ENCODE measurements around the gene PML.

The PML gene

GRCh38 chr15:73972984-73973682, 21.4 kb upstream of the PML start (continued):
- no peak for TF ChIP-seq ZBTB11 (tag by site-specific recombination; conservative IDR thresholded peaks at IDR 0.05; ENCODE audit: low read depth)
- TF ChIP-seq ZNF146 (tag by site-specific recombination; IDR thresholded peaks at IDR 0.05), result no peak
- TF ChIP-seq ZNF169 (tag by site-specific recombination; IDR thresholded peaks at IDR 0.05), result no peak
- TF ChIP-seq KLF7 (tag by site-specific recombination; IDR thresholded peaks at IDR 0.05; ENCODE audit: borderline replicate concordance), result no peak
- no peak for TF ChIP-seq ZNF776 (tag by site-specific recombination; IDR thresholded peaks at IDR 0.05; ENCODE audit: borderline replicate concordance)
- no peak for TF ChIP-seq ZFP37 (tag by site-specific recombination; IDR thresholded peaks at IDR 0.05)
- no peak for TF ChIP-seq ZSCAN5A (tag by site-specific recombination; IDR thresholded peaks at IDR 0.05)
- no peak for TF ChIP-seq ZNF175 (tag by site-specific recombination; IDR thresholded peaks at IDR 0.05)
- TF ChIP-seq ZNF513 (tag by site-specific recombination; IDR thresholded peaks at IDR 0.05), result no peak
- TF ChIP-seq ZNF792 (tag by site-specific recombination; IDR thresholded peaks at IDR 0.05), result no peak
- TF ChIP-seq ZNF555 (tag by site-specific recombination; conservative IDR thresholded peaks at IDR 0.05), result no peak
- no peak for TF ChIP-seq OSR2 (tag by site-specific recombination; IDR thresholded peaks at IDR 0.05)
- no peak for TF ChIP-seq ZNF354C (tag by site-specific recombination; IDR thresholded peaks at IDR 0.05; ENCODE audit: borderline replicate concordance, low read depth)
- no peak for TF ChIP-seq ZNF2 (tag by site-specific recombination; IDR thresholded peaks at IDR 0.05)
- TF ChIP-seq MYNN (tag by site-specific recombination; IDR thresholded peaks at IDR 0.05; ENCODE audit: borderline replicate concordance), result no peak
- no peak for TF ChIP-seq BCL11B (tag by site-specific recombination; IDR thresholded peaks at IDR 0.05; ENCODE audit: low read depth)
- no peak for TF ChIP-seq SP2 (tag by site-specific recombination; IDR thresholded peaks at IDR 0.05)
- no peak for TF ChIP-seq ZNF518A (tag by site-specific recombination; conservative IDR thresholded peaks at IDR 0.05; ENCODE audit: low read depth)
- no peak for TF ChIP-seq ZNF48 (tag by site-specific recombination; IDR thresholded peaks at IDR 0.05)
- no peak for TF ChIP-seq ZNF626 (tag by site-specific recombination; IDR thresholded peaks at IDR 0.05)
- no peak for TF ChIP-seq HOXC10 (CRISPR knock-in tag; IDR thresholded peaks at IDR 0.05)
- no peak for TF ChIP-seq HIC1 (tag by site-specific recombination; IDR thresholded peaks at IDR 0.05)
- no peak for TF ChIP-seq ZNF214 (tag by site-specific recombination; IDR thresholded peaks at IDR 0.05; ENCODE audit: borderline replicate concordance)
- TF ChIP-seq ZNF623 (tag by site-specific recombination; IDR thresholded peaks at IDR 0.05), result no peak
- no peak for TF ChIP-seq ZNF514 (tag by site-specific recombination; IDR thresholded peaks at IDR 0.05)
- TF ChIP-seq ZNF140 (tag by site-specific recombination; IDR thresholded peaks at IDR 0.05), result no peak
